ENCODE results near the gene ACSL6.

Gene ACSL6

GRCh38 chr5:132016721-132017250, 5.3 kb upstream of the ACSL6 start:
- no peak for DNase-seq

- DNase-seq = no peak
Observed at GRCh38 chr5:132013711-132014110, 2.3 kb upstream of the ACSL6 start.

GRCh38 chr5:132013006-132013689, 1.7 kb upstream of the ACSL6 start:
- DNase-seq = no peak

- no peak for DNase-seq
Observed at GRCh38 chr5:132012371-132013005, 1.0 kb upstream of the ACSL6 start.

- DNase-seq = no peak
Observed at GRCh38 chr5:132010989-132011621, 353 bp downstream of the ACSL6 start.

- DNase-seq = no peak
Observed at GRCh38 chr5:132010645-132010988, 841 bp downstream of the ACSL6 start.

- no peak for DNase-seq
Observed at GRCh38 chr5:132009706-132010405, 1.6 kb downstream of the ACSL6 start.

GRCh38 chr5:132008961-132009680, 2.3 kb downstream of the ACSL6 start:
- DNase-seq = no peak

- no peak for DNase-seq
Observed at GRCh38 chr5:132008163-132008473, 3.3 kb downstream of the ACSL6 start.

- peak; percentile 76 to 82 for DNase-seq
Observed at GRCh38 chr5:132007399-132008162, 3.9 kb downstream of the ACSL6 start.

GRCh38 chr5:132006331-132007120, 4.9 kb downstream of the ACSL6 start:
- DNase-seq = no peak

- DNase-seq = no peak
Observed at GRCh38 chr5:132005591-132005990, 5.9 kb downstream of the ACSL6 start.

GRCh38 chr5:132003982-132004381, 7.5 kb downstream of the ACSL6 start:
- DNase-seq = no peak

- DNase-seq = no peak
Observed at GRCh38 chr5:132003170-132003744, 8.2 kb downstream of the ACSL6 start.

GRCh38 chr5:132002757-132003156, 8.7 kb downstream of the ACSL6 start:
- no peak for DNase-seq

- no peak for DNase-seq
Observed at GRCh38 chr5:132001647-132002561, 9.6 kb downstream of the ACSL6 start.

GRCh38 chr5:132000677-132001453, 10.6 kb downstream of the ACSL6 start:
- DNase-seq = peak in 1 of 2 donors; percentile 25

- no peak for DNase-seq
Observed at GRCh38 chr5:132000241-132000490, 11.3 kb downstream of the ACSL6 start.
